ENCODE results near the gene PTMA.

The PTMA gene

DNA sequence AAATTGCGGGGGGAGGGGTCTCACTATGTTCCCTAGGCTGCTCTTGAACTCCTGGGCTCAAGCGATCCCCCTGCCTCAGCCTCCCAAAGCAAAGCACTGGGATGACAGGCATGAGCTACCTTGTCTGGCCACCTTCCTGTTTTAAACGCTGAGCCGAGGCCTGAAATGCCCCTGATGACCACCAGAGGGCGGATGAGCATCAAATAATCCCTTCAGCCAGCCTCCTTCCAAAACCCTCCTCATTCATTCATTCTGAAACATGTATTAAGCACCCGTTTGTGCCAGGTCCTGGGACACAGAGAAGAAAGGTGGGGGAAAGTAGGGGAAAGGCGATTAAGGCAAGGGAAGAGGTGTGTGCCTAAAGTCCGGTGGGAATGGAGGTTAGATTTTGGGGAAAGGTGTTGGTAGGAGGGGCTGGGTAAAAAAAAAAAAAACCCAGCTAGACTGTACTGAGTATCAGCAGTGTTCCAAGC lies 30.7 kb upstream of the PTMA start:
- DNase-seq = peak; percentile 77

GRCh38 chr2:231679908-231680284 lies 28.4 kb upstream of the PTMA start:
- no peak for DNase-seq

- DNase-seq = no peak
Measured at GRCh38 chr2:231680285-231680991, 27.9 kb upstream of the PTMA start.

DNA sequence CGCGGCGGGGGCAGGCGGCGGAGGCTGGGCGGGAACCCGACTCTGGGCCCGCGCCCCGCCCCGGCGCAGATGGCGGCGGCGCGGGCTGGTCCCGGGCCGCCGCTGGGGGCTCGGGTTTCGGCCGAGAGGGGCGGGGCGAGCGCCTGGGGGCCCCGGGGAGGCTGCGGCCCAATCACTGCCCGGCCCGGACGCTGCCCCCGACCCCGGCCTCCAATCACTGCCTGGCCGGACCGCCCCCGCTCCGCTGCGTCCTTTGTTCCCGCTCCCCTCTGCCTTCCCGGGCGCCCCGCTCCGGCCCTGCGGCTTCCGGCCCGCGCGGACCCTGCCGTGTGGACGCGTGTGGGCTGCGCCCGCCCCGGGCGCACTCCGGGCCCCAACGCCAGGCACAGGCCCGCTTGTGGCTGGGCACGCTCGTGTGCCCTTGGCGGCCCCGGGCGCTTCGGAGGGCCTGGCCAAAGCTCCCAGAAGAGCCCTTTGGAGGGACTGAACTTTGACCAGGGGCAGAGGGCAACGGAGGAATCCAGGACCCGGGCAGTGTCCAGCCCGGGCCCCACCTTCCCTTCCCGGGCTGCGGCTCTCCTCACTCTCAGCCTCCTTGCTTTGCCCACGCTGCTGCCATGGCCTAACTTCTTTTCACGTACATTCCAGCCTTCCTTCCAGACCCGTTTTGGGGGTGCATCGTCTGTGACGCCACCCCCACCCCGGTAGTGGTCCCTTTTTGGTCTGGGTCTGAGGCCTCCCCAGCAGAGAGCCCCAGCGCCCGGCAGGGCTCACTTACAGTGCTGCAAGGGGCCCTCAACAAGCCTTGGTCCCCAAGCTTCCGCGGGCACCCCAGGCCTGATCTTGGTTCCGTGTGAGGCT lies 27.1 kb upstream of the PTMA start:
- no peak for DNase-seq

- no peak for DNase-seq
Measured at GRCh38 chr2:231682603-231683291, 25.6 kb upstream of the PTMA start.

- no peak for DNase-seq
Measured at GRCh38 chr2:231683292-231684235, 24.8 kb upstream of the PTMA start.

DNA sequence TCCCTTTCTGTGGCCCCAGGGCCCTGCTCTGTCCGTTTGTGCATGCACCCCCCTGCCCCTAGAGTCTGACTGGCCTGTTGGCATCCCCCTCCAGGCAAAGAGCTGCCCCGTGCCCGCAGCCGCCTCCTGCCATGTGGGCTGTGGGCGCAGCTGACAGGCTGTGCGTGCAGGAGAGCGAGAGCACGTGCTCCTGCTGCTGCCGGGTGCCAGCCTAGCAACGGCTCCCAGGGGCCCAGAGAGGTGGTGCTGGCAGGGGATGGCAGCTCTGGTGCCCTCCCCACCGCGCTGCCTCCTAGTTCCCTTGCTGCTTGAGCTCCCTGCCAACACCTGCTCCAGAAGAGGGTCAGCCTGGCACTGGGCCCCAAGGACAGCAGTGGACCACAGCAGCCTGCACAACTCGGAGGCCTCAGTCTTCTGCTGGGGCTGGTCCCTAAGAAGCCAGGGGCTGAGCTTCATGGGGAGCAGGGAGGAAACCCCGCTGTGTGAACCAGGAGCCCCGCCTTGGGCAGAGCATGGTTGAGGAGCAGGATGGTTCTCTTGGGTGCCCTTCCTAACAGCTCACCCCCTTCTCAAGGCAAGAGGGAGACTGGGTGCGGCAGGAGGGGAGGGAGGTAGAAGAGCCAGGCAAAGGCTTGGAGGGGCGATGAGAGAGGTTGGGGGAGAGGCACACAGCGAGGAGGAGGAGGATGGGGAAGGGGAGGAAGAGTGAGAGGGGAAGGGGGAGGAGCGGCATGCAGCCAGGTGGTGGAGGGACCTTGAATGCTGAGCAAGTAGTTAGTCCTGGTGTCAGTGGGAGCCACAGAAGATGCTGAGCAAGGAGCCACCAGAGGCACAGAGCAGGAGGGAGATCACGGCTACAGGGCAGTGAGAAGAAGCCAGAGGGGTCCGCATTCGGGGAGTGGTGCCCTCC lies 23.8 kb upstream of the PTMA start:
- no peak for DNase-seq

DNA sequence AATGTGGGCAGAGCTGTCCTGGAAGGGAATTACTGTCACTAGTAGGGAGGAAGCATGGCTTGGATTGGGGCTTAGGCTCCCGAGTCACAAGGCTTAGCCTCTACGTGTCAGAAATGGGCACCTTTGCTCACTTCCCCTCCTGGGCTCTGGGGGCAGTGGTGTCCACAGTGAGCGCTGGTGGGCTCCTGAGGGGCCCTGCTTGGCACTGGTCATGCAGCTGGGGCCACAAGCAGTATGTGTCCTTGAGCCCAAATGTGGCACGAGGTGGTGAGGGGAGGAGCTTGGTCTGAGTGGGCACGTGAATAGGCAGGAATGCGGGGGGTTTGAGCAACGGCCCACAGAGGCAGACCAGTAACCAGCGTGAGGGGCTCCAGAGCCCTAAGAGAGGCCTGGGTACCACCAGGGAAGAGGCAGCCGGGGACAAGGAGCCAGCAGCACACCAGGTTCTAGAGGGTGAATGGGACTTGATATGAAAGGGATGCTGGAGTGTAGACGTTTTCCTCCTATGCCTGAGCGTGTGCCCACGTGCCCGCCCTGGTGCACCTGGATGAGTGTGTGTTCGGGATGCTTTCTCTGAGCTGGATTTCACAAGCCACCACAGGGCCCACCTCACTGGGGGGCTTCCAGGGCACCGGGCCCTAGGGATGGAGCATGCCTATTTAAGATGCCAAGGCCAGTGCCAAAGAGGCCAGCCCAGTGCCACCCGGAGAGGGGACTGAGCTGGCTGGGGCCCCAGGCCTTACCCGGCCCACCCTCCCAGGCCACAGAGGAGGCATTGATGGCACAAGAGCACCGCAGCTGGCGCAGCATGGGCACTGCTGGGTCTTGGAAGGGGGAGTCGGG lies 22.8 kb upstream of the PTMA start:
- DNase-seq = no peak

DNA sequence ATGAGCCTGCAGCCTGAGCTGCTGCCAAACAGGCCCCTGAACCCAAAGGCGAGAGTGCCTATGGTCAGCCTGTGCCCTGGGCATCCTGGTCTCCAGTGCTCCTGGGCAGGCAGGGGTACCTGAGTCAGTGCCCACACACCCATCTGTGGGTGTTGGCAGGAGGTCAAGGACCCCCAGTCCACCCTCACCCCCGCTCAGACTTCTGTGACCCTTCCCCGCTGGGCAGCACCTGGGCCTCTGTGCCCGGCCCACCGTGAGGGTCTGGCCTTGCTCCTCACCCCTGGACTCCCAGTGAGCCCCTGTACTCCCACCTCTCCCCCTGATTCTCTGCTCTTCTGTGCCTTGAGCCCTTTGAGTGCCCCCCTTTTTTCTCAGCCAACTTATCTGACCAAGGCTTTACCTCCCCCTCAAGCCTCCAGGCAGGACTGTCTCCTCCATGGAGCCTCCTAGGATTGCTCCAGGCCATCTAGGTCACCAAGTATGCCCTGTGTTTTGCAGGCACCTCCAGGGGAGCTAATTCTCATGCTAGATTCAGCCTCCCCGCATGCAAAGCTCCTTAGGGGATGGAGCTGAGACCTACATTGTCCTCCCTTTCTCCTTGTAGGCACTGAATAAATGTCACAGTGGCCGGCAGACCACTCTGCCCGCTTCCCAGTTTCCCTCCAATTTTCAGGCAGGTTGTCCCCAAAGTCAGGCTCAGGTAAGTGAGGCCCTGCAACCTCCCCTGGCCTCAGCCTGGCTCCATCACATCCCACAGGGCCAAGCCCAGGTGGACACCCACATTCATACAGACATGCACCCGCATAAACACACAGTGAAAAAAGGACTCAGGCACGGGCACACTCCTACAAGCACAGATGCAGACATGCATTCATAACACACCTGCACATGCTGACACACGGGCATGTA lies 21.9 kb upstream of the PTMA start:
- DNase-seq = no peak

DNA sequence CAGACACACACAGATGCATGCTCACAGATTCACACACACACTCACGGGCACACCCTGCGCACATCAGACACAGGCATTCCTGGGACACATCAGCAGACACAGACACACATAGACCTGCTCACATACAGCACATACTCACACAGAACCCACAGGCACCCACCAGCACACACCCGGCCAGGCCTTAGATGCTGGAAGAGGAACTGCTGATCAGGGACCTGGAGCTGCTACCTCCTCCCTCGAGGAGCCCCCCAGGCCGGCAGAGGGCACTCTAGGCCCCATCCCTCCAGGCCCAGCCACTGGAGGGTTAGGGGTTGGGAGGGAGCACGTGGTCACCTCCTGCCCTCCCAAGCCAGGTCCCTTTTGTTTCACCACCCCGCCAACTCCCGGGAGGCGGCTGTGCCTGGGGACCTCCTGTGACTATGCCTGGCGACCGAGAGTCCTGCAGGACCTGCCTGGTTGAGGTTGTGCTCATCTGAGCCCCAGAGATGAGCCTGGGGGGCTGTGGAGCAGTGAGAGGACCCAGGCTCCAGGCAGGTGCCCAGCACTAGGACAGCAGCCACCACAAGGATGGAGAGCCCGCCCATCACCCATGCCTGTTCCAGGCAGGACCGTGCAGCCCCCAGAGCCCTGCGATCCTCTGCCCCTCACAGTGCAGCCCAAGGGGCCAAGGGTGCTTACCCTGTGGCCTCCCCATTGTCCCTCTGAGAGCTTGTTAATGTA lies 21.0 kb upstream of the PTMA start:
- DNase-seq = no peak

DNA sequence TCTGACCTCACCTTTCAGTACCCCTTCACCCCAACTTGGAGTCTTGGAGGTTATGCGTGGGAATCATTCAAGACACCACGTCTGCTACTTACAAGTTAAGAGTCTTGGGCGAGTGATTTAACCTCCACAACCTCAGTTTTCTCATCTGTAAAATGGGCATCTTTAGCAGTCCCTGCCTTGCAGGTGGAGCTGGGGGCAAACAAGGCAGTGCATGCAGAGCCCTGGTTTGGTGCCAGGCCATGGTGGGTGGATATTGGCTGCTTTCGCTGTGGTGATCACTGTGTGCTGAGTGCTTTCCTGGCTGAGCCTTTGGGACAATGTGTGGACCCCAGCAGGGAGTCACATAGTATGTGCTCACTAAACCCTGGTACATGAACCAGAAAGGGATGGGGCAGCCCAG lies 20.4 kb upstream of the PTMA start:
- no peak for DNase-seq

GRCh38 chr2:231688719-231689118 lies 19.6 kb upstream of the PTMA start:
- no peak for DNase-seq

GRCh38 chr2:231689124-231689893 lies 19.0 kb upstream of the PTMA start:
- DNase-seq = no peak

DNA sequence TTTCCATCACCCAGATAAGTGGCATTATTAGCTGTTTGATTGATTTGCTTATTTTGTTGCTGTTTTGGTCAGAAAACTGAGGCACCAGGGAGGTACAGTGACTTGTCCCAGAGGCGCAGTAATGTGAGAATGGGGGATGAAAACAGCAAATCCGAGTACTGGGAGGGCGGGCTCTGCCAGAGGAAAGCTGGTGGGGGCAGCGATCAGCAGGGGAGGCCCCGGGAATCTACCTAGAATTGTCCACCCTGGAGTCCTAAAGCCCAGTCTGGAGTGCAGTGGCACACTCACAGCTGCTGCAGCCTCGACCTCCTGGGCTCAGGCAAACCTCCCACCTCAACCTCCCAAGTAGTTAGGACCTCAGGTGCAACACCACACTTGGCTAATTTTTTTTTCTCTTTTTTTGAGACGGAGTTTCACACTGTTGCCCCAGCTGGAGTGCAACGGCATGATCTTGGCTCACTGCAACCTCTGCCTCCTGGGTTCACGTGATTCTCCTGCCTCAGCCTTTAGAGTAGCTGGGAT lies 17.0 kb upstream of the PTMA start:
- DNase-seq = no peak

DNA sequence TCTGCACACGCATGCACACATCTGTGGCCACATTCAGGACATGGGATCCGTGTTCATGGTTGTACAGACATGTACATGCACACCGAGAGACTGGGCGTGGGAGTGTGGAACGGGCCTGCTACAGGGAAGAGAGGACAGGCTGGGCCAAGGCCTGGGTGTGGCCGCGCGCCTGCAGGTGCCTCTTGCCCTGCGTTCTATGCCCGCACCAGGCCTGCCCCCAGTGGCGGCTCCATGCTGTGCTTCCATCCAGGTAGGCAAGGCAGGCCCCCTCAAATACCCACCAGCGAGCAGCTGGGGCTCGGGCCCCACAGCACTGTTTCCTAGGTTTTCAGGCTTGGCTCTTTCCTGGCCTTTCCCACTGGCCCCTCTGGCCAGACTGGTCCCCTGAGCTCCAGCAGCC lies 15.5 kb upstream of the PTMA start:
- DNase-seq = no peak

GRCh38 chr2:231693956-231694355 lies 14.4 kb upstream of the PTMA start:
- DNase-seq = no peak

DNA sequence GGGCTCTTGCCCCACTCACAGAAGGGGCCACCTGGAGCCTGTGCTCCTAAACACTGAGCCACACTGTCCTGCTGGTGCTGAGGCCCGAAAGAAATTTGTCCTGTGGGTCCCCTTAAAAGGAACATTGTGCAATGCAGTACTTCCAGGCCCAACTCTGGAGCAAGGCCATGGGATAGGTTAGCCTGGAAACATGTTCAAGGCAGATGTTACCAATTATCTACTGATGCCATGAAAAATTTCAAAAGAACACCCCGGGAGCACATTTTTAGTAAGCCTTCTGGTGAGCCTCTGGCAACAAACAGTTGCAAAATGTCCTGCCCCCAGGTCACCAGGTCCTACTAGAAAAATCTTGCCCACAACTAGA lies 12.3 kb upstream of the PTMA start:
- DNase-seq = no peak

DNA sequence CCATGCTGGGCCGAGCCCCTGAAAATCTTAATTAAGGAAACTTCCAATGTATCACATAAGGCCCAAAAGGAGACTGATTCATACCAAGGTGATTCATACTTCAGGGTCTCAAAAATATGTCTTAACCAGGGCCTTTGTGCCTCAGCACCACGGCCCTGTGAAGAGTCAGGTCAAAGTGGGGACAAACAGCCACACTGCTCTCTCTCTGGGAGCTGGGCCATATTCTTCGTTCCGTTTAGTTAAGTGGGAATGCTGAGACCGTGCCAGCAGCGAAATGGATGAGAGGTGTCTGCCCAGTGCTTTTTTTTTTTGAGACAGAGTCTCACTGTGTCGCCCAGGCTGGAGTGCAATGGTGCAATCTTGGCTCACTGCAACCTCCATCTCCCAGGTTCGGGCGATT lies 9.3 kb upstream of the PTMA start:
- DNase-seq = no peak
